ENCODE results near the gene GGACT. TPM values are rescaled to one million over a fixed set of nuclear protein-coding genes. Genes with fewer than 3 reads are reported as not detected.

Gene GGACT
- polyA plus RNA-seq, 1 donor from 2014 or later = 1.7 TPM

- H4K20me1 ChIP-seq (ENCODE audit: insufficient read depth) = no peaks in the 10 kb centered on the region
- H3F3A ChIP-seq (ENCODE audit: insufficient read depth, low read length, poor library complexity, severe bottlenecking) = no peaks in the 10 kb centered on the region
- no peak overlapping the region for H3K4me3 ChIP-seq (ENCODE audit: low read length)
- no peak overlapping the region for H2AFZ ChIP-seq (ENCODE audit: low read depth, low read length)
- no peaks in the 10 kb centered on the region for H3K36me3 ChIP-seq (ENCODE audit: insufficient read depth, low read length)
- H3K9ac ChIP-seq (ENCODE audit: low read length) = no peak overlapping the region
- TF ChIP-seq CTCF (IDR thresholded peaks at IDR 0.05; ENCODE audit: poor library complexity, severe bottlenecking) = peak; percentile 59
- no peak for TF ChIP-seq TAF1 (IDR thresholded peaks at IDR 0.05; ENCODE audit: low read depth)
- TF ChIP-seq POLR2AphosphoS5 (IDR thresholded peaks at IDR 0.05) = no peak
- TF ChIP-seq RAD21 (conservative IDR thresholded peaks at IDR 0.05) = peak; percentile 50
- no peak for TF ChIP-seq EZH2 (IDR thresholded peaks at IDR 0.05; ENCODE audit: borderline replicate concordance, insufficient read depth, low read length, poor library complexity, severe bottlenecking)
- TF ChIP-seq REST (IDR thresholded peaks at IDR 0.05; ENCODE audit: borderline replicate concordance) = no peak
- TF ChIP-seq EP300 (conservative IDR thresholded peaks at IDR 0.05; ENCODE audit: poor library complexity, severe bottlenecking) = no peak
- TF ChIP-seq MXI1 (conservative IDR thresholded peaks at IDR 0.05; ENCODE audit: poor library complexity, severe bottlenecking) = no peak
- TF ChIP-seq SMC3 (conservative IDR thresholded peaks at IDR 0.05; ENCODE audit: poor library complexity) = peak; percentile 67
- no peaks in the 10 kb centered on the region for H3K9me2 ChIP-seq (ENCODE audit: insufficient read depth, low read length)
- no peak overlapping the region for H3K27ac ChIP-seq (ENCODE audit: low read length)
- H3K27me3 ChIP-seq (ENCODE audit: insufficient read depth, low read depth, low read length) = no peaks in the 10 kb centered on the region
- H3K79me2 ChIP-seq (replicated peaks; ENCODE audit: insufficient read depth, low read length) = no peaks in the 10 kb centered on the region
- H3K4me2 ChIP-seq (ENCODE audit: low read length) = no peak overlapping the region
- H3K9me3 ChIP-seq (ENCODE audit: low read length) = no peaks in the 10 kb centered on the region
Observed at GRCh38 chr13:100542826-100543156, 45.8 kb downstream of the GGACT start.

- Histone ChIP-seq H3K9me2 (ENCODE audit: insufficient read depth, low read length) (no peaks in the 10 kb centered on the region), H3K27me3 (ENCODE audit: insufficient read depth, low read depth, low read length) (no peaks in the 10 kb centered on the region), H3K9ac (ENCODE audit: low read length) (no peak overlapping the region), H3K27ac (ENCODE audit: low read length) (no peak overlapping the region), H2AFZ (ENCODE audit: low read depth, low read length) (no peak overlapping the region), H4K20me1 (ENCODE audit: insufficient read depth) (no peaks in the 10 kb centered on the region), H3F3A (ENCODE audit: insufficient read depth, low read length, poor library complexity, severe bottlenecking) (no peaks in the 10 kb centered on the region), H3K79me2 (replicated peaks; ENCODE audit: insufficient read depth, low read length) (no peaks in the 10 kb centered on the region), H3K9me3 (ENCODE audit: low read length) (no peaks in the 10 kb centered on the region), H3K4me2 (ENCODE audit: low read length) (no peak overlapping the region), H3K4me3 (ENCODE audit: low read length) (no peak overlapping the region), H3K36me3 (ENCODE audit: insufficient read depth, low read length) (no peaks in the 10 kb centered on the region)
- TF ChIP-seq SMC3 (conservative IDR thresholded peaks at IDR 0.05; ENCODE audit: poor library complexity) (no peak), REST (IDR thresholded peaks at IDR 0.05; ENCODE audit: borderline replicate concordance) (no peak), EP300 (conservative IDR thresholded peaks at IDR 0.05; ENCODE audit: poor library complexity, severe bottlenecking) (no peak), MXI1 (conservative IDR thresholded peaks at IDR 0.05; ENCODE audit: poor library complexity, severe bottlenecking) (no peak), CTCF (IDR thresholded peaks at IDR 0.05; ENCODE audit: poor library complexity, severe bottlenecking) (no peak), TAF1 (IDR thresholded peaks at IDR 0.05; ENCODE audit: low read depth) (no peak), POLR2AphosphoS5 (IDR thresholded peaks at IDR 0.05) (no peak), RAD21 (conservative IDR thresholded peaks at IDR 0.05) (no peak), EZH2 (IDR thresholded peaks at IDR 0.05; ENCODE audit: borderline replicate concordance, insufficient read depth, low read length, poor library complexity, severe bottlenecking) (no peak)
Observed at GRCh38 chr13:100541897-100542825, 46.4 kb downstream of the GGACT start.

All from neural cell (in vitro differentiated cells).